IPS-NIHi7 (cell line): ENCODE results near the gene NOXA1.
"Not testable (repeated sequence)": the region's sequence is repeated elsewhere in the genome, so short reads cannot be mapped to it uniquely, and the experiment has no call there.

Experiments
- DNase-seq: peaks from one replicate; pipeline ENCODE4 v3.0.0; 2012; ENCODE audit warnings: mixed read lengths; ENCODE audit errors: extremely low spot score

Gene NOXA1

GRCh38 chr9:137439158-137439714, 16.0 kb downstream of the NOXA1 start:
- no peak for DNase-seq

GRCh38 chr9:137441289-137441934, 18.2 kb downstream of the NOXA1 start, which contains the start of gene ENTPD8:
Gene ENTPD8, minus strand, starts transcription at chr9:137441357. Its CDS starts 3,072 bp downstream, at chr9:137438285.
- DNase-seq: peak; percentile 90

- no peak for DNase-seq
Measured at GRCh38 chr9:137441935-137442321, 18.7 kb downstream of the NOXA1 start.

GRCh38 chr9:137444106-137444790, 21.1 kb downstream of the NOXA1 start:
- no peak for DNase-seq

GRCh38 chr9:137445275-137445807, 22.1 kb downstream of the NOXA1 start:
- peak; percentile 69 for DNase-seq

- DNase-seq: no peak
Measured at GRCh38 chr9:137445930-137446431, 22.8 kb downstream of the NOXA1 start.

- no peak for DNase-seq
Measured at GRCh38 chr9:137446851-137447471, 23.8 kb downstream of the NOXA1 start.

- no peak for DNase-seq
Measured at GRCh38 chr9:137447722-137448601, 24.8 kb downstream of the NOXA1 start.

GRCh38 chr9:137448602-137448962, 25.4 kb downstream of the NOXA1 start:
- no peak for DNase-seq

GRCh38 chr9:137449081-137449844, 26.1 kb downstream of the NOXA1 start:
- no peak for DNase-seq

GRCh38 chr9:137449931-137450538, 26.8 kb downstream of the NOXA1 start:
- DNase-seq: no peak

- DNase-seq: not testable (repeated sequence)
Measured at GRCh38 chr9:137450539-137451222, 27.5 kb downstream of the NOXA1 start.

- not testable (repeated sequence) for DNase-seq
Measured at GRCh38 chr9:137451264-137452005, 28.2 kb downstream of the NOXA1 start.

GRCh38 chr9:137452006-137452760, 29.0 kb downstream of the NOXA1 start:
- no peak for DNase-seq

- no peak for DNase-seq
Measured at GRCh38 chr9:137452761-137453642, 29.8 kb downstream of the NOXA1 start.

GRCh38 chr9:137453643-137454081, 30.5 kb downstream of the NOXA1 start:
- peak; percentile 95 for DNase-seq

- peak; percentile 75 for DNase-seq
Measured at GRCh38 chr9:137454145-137454596, 31.0 kb downstream of the NOXA1 start.
